Measurements from ENCODE around the gene PLAC8L1.
"Not testable (repeated sequence)": the region's sequence is repeated elsewhere in the genome, so short reads cannot be mapped to it uniquely, and the experiment has no call there.

The PLAC8L1 gene, protein sequence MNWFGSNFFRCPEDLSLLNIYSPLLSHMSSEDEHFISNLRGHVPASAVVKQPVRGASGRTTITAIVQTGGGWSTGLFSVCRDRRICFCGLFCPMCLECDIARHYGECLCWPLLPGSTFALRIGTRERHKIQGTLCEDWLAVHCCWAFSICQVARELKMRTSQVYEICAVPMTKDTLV

DNA sequence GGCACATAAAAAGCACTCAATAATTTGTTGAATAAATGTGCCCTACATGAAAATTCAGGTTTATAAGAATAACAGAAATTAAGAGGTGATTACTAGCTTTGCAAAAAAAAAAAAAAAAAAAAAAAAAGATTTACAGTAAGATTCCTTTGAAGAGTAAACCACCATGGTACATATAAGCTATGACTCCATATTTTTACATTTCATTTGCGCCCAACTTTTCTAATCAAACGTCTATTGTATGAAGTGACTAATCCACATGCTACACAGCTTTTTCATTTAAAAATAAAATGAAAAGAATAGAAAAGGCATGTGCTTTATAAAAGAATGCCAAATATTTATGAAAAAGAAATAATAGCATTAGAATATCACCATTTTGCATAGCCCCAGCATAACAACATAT, at the start of gene PLAC8L1:
Gene PLAC8L1 (minus strand): TSS at position 101 of the 400 bp plus-strand sequence. CDS start 1,266 bp downstream, outside the sequence.
- no peak for DNase-seq

GRCh38 chr5:146151970-146152369, 46.6 kb upstream of the PLAC8L1 start:
- no peak for DNase-seq

- no peak for DNase-seq
Measured at GRCh38 chr5:146137967-146138403, 32.6 kb upstream of the PLAC8L1 start.

GRCh38 chr5:146130440-146131045, 25.2 kb upstream of the PLAC8L1 start:
- DNase-seq: no peak

DNA sequence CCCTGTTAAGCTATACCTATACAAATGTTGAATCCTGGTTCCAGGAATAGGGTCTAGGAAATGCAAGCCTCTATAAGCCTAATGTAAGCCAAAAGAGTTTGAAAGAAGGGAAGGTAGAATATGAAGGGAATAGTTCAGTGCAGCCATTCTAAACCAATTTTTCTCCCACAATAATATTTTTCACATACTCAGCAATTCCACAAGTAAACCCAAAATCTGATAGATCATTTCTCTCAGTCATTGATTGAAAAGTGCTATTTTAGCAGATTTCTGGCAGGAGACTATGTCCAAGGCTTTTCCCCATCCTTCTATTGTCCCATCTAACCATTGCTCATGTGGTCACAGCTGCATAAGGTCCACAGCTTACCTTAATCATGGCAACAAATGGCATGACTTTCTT, 20.7 kb upstream of the PLAC8L1 start:
- DNase-seq: no peak

DNA sequence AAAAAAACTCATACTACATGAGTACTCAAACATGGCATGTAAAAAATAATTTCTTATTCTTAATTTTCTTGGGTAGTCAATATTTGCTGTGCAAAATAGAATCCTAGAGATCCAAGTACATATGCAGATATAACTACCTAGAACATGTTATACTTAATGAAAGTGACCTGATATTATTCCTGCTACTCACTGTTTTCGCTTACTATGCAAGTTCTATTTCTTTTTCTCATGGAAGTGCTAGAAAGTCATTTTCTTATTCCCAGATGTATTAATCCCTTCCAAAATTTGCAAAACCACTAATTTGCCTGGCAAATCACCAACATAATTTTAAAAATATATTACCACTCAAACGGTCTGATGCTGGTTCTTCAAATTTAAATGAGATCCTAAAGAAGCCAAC, 19.2 kb upstream of the PLAC8L1 start:
- no peak for DNase-seq

- DNase-seq: not testable (repeated sequence)
Measured at GRCh38 chr5:146121451-146121850, 16.1 kb upstream of the PLAC8L1 start.

- no peak for DNase-seq
Measured at GRCh38 chr5:146118322-146118721, 12.9 kb upstream of the PLAC8L1 start.

- not testable (repeated sequence) for DNase-seq
Measured at GRCh38 chr5:146117216-146117615, 11.8 kb upstream of the PLAC8L1 start.

GRCh38 chr5:146116361-146116760, 11.0 kb upstream of the PLAC8L1 start:
- DNase-seq: no peak

- DNase-seq: no peak
Measured at GRCh38 chr5:146112476-146112875, 7.1 kb upstream of the PLAC8L1 start.

DNA sequence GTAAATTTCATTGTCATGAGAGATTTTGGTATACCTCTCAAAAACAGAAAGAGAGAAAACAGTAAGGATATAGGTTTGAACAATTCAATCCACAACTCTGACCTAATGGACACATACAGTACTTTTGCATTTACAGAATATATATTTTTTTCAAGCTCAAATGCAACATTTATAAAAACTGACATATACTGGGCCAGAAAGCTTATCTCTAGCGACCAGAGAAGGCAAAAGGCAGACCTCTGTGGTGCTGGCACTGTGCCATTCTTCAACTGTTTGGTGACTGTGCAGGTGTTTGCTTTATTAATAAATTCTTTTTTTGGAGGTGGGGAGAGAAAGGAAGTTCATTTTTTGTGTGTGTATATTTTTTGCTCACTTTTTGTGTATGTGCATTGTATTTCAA, 6.0 kb upstream of the PLAC8L1 start:
- DNase-seq: no peak

GRCh38 chr5:146109379-146109778, 4.0 kb upstream of the PLAC8L1 start:
- DNase-seq: no peak

GRCh38 chr5:146108870-146109269, 3.5 kb upstream of the PLAC8L1 start:
- DNase-seq: not testable (repeated sequence)

GRCh38 chr5:146107901-146108300, 2.5 kb upstream of the PLAC8L1 start:
- no peak for DNase-seq

GRCh38 chr5:146103594-146103993, 1.8 kb downstream of the PLAC8L1 start:
- DNase-seq: no peak

- DNase-seq: no peak
Measured at GRCh38 chr5:146101646-146102045, 3.7 kb downstream of the PLAC8L1 start.

DNA sequence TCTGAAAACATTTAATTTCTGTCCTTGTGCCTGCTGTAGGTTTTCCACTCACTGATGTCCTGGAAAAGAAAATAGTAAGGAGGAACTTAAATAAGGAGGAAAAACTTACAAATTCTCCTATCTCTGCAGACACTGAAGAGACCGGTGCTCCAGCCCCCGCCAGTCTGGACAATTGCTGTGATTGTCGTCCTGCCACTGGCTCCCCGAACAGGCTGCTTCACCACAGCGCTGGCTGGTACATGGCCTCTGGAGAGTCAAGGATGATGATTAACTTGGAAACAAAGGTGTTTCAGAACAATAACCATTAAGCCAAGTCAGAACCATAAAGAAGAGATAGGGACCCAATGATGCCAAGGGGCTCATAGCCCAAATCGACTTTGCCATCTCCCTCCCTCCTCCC, 7.3 kb downstream of the PLAC8L1 start:
- no peak for DNase-seq

GRCh38 chr5:146091881-146092280, 13.5 kb downstream of the PLAC8L1 start:
- no peak for DNase-seq

GRCh38 chr5:146089287-146089686, 16.1 kb downstream of the PLAC8L1 start:
- DNase-seq: no peak

GRCh38 chr5:146088098-146088497, 17.3 kb downstream of the PLAC8L1 start:
- no peak for DNase-seq

GRCh38 chr5:146084376-146084775, 21.0 kb downstream of the PLAC8L1 start:
- no peak for DNase-seq

- no peak for DNase-seq
Measured at GRCh38 chr5:146082798-146083197, 22.6 kb downstream of the PLAC8L1 start.

DNA sequence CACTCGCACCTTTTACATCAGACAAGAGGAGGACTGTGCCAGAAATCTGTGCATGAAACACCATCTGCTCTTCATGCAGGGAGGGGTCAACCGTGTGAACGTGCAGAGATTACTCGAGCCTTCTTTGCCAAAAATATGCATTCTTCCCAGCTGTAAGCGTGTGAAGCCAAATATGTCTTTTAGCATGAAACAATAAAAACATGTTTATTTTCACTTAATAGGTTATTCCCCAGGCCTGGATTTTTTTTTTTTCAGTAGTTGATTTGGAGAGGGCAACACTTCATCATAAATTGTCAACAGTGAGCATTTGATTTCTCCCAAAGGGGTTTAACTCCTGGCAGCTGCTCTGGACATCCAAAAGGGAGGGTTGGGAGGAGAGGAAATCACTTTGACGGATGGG, 23.8 kb downstream of the PLAC8L1 start:
- DNase-seq: no peak
